Measurements from ENCODE around the gene VPS33B. TPM values are rescaled to one million over a fixed set of nuclear protein-coding genes. Genes with fewer than 3 reads are reported as not detected.
A peak's percentile ranks its signal among the peaks of the same experiment; 100 is the strongest.

The VPS33B gene
- polyA plus RNA-seq, 2 of the 4 experiments (the other 2 are of a cell fraction), result 11.1 to 17.9 TPM

DNA sequence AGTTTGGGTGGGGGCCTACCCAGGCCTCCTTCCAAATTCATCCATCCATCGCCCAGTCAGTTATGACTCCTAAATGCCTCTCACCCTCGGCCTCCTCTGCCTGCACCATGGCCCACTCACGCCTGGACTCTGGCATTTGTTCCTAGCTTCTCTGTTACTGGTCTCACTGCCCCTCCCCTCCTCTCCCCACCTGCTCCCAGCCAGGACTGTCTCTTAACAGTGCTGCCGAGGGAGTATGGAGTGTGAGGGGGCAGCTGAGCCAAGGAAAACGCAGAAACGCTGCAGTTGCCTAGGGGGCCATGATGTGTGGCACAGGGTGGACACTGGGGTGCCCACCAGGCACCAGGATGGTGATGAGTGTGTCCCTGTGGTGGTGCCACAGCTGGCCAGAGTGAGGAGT lies 64.6 kb downstream of the VPS33B start:
- Histone ChIP-seq H3K9me3 (no peaks in the 10 kb centered on the region), H3K27ac (no peak overlapping the region), H3K4me2 (no peak overlapping the region), H3K4me3 (no peak overlapping the region), H3K4me1 (peaks cover 18% of the 10 kb centered on the region)
- no peak for ATAC-seq
- DNase-seq (ENCODE audit: low read depth in 1 of 2, low spot score in 1 of 2), result no peak
- FAIRE-seq, result no peak
- TF ChIP-seq, protein P1, sequence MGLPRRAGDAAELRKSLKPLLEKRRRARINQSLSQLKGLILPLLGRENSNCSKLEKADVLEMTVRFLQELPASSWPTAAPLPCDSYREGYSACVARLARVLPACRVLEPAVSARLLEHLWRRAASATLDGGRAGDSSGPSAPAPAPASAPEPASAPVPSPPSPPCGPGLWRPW (IDR thresholded peaks at IDR 0.05), result no peak
- no peak for TF ChIP-seq HOXB13 (CRISPR knock-in tag; IDR thresholded peaks at IDR 0.05; ENCODE audit: low read depth)
- ChIA-PET POLR2A (interaction anchor here (0.7 kb wide), 1 partner anchor 16 kb away, joined by 3 read pairs; no protein-coding TSS in a partner anchor), CTCF (interaction anchor here (0.6 to 25.4 kb wide), 23 partner anchors 10 to 345 kb away, joined by 3 to 536 read pairs (median 14); partner anchors contain the start of genes BLM, HDDC3, PRC1 and UNC45A)
- 89% methylated on average over 6 of the region's 6 CpGs for WGBS (ENCODE audit: missing lambda C conversion rate)

DNA sequence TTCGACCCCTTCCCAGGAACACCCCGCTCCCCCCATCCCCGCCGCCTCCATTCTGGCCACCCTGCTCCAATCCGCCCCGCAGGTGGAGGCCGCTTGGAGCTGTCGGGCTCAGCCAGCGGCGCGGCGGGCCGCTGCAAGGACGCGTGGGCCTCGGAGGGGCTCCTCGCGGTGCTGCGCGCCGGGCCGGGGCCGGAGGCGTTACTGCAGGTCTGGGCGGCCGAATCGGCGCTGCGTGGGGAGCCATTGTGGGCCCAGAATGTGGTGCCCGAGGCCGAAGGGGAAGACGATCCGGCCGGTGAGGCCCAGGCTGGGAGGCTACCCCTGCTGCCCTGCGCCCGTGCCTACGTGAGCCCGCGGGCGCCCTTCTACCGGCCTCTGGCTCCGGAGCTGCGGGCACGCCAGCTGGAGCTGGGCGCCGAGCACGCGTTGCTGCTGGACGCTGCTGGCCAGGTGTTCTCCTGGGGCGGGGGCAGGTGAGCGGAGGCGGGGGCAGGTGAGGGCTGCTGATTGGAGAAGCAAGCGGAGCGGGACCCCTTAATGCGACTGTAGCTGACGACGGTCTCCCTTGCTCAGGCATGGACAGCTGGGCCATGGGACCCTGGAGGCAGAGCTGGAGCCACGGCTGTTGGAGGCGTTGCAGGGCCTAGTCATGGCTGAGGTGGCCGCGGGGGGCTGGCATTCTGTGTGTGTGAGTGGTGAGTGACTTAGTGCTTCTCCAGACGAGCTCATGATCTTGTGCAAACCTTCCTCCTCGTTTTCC lies 65.2 kb downstream of the VPS33B start:
- no peak for DNase-seq (ENCODE audit: low read depth in 1 of 2, low spot score in 1 of 2)
- no peak for FAIRE-seq
- 93% methylated on average over 49 of the region's 63 CpGs for WGBS (ENCODE audit: missing lambda C conversion rate)
- Histone ChIP-seq H3K4me3 (peak overlapping the region; percentile 83), H3K9me3 (no peaks in the 10 kb centered on the region), H3K27ac (peak overlapping the region; percentile 4 to 95; a peak in 4 of 6 replicates), H3K4me1 (peaks cover 18% of the 10 kb centered on the region), H3K4me2 (peak overlapping the region; percentile 99)
- ChIA-PET CTCF (interaction anchor here (0.6 to 25.4 kb wide), 49 partner anchors 8 to 1116 kb away, joined by 3 to 536 read pairs (median 5); partner anchors contain the start of genes BLM, HDDC3, PRC1 and UNC45A), POLR2A (interaction anchor here (0.7 kb wide), 1 partner anchor 17 kb away, joined by 3 read pairs; no protein-coding TSS in a partner anchor)
- ATAC-seq, result no peak
- TF ChIP-seq RNF2 (IDR thresholded peaks at IDR 0.05; ENCODE audit: borderline replicate concordance, low read depth), result no peak
- TF ChIP-seq HDAC2 (IDR thresholded peaks at IDR 0.05), result no peak
- TF ChIP-seq, protein P2, sequence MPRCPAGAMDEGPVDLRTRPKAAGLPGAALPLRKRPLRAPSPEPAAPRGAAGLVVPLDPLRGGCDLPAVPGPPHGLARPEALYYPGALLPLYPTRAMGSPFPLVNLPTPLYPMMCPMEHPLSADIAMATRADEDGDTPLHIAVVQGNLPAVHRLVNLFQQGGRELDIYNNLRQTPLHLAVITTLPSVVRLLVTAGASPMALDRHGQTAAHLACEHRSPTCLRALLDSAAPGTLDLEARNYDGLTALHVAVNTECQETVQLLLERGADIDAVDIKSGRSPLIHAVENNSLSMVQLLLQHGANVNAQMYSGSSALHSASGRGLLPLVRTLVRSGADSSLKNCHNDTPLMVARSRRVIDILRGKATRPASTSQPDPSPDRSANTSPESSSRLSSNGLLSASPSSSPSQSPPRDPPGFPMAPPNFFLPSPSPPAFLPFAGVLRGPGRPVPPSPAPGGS (IDR thresholded peaks at IDR 0.05), result no peak
- no peak for TF ChIP-seq HOXA7 (CRISPR knock-in tag; IDR thresholded peaks at IDR 0.05)
- TF ChIP-seq GATA3 (IDR thresholded peaks at IDR 0.05; ENCODE audit: borderline replicate concordance), result no peak
- TF ChIP-seq, protein P3, sequence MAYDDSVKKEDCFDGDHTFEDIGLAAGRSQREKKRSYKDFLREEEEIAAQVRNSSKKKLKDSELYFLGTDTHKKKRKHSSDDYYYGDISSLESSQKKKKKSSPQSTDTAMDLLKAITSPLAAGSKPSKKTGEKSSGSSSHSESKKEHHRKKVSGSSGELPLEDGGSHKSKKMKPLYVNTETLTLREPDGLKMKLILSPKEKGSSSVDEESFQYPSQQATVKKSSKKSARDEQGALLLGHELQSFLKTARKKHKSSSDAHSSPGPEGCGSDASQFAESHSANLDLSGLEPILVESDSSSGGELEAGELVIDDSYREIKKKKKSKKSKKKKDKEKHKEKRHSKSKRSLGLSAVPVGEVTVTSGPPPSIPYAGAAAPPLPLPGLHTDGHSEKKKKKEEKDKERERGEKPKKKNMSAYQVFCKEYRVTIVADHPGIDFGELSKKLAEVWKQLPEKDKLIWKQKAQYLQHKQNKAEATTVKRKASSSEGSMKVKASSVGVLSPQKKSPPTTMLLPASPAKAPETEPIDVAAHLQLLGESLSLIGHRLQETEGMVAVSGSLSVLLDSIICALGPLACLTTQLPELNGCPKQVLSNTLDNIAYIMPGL (CRISPR knock-in tag; IDR thresholded peaks at IDR 0.05; ENCODE audit: borderline replicate concordance), result no peak

DNA sequence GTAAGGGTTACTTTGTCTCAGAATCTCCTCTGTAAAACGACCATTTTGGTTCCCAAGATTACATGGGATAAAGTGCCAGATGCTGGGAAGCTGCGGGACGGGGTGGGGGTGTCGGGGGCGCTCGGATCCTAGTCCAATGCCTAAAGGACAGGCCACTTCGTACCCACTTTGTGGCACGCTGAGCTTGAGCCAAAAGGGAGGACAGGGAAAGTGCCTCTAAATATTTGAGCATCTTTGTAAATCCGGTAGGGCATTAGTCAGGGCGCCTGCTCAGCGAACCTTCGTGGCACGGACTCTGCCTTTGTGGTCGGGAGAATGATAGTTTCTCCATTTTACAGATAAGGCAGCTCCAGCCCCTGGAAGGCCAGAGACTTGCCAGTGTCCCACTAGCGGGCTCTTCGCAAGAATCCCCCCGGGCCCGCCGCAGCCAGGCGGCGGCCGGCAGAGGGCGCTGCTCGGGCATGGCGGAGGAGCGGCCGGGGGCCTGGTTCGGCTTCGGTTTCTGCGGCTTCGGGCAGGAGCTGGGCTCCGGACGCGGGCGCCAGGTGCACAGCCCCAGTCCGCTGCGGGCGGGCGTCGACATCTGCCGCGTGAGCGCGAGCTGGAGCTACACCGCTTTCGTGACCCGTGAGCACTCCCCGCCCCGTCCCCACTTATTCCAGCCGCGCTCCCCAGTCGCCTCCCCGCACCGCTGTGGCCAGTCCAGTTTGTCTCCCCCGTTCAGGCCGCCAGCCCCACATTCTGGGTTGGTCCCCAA lies 65.9 kb downstream of the VPS33B start:
- peak; percentile 89 for TF ChIP-seq SMC3 (IDR thresholded peaks at IDR 0.05)
- 0 out of 2 replicates have a peak, but pooled peaks have one; percentile 29 for TF ChIP-seq MYC (IDR thresholded peaks at IDR 0.05; ENCODE audit: borderline replicate concordance, low read length)
- TF ChIP-seq ZSCAN20 (CRISPR knock-in tag; IDR thresholded peaks at IDR 0.05), result no peak
- TF ChIP-seq, protein P4, sequence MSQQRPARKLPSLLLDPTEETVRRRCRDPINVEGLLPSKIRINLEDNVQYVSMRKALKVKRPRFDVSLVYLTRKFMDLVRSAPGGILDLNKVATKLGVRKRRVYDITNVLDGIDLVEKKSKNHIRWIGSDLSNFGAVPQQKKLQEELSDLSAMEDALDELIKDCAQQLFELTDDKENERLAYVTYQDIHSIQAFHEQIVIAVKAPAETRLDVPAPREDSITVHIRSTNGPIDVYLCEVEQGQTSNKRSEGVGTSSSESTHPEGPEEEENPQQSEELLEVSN (IDR thresholded peaks at IDR 0.05; ENCODE audit: borderline replicate concordance, low read depth), result 0 out of 2 replicates have a peak, but pooled peaks have one; percentile 26
- peak; percentile 44 to 69; a peak in 4 of 5 replicates for TF ChIP-seq RAD21 (conservative IDR thresholded peaks at IDR 0.05 in 1 of 2, IDR thresholded peaks at IDR 0.05 in 1 of 2)
- 0 out of 2 replicates have a peak, but pooled peaks have one; percentile 69 for TF ChIP-seq MAZ (IDR thresholded peaks at IDR 0.05; ENCODE audit: borderline replicate concordance, low read depth, low read length)
- TF ChIP-seq, protein P5, sequence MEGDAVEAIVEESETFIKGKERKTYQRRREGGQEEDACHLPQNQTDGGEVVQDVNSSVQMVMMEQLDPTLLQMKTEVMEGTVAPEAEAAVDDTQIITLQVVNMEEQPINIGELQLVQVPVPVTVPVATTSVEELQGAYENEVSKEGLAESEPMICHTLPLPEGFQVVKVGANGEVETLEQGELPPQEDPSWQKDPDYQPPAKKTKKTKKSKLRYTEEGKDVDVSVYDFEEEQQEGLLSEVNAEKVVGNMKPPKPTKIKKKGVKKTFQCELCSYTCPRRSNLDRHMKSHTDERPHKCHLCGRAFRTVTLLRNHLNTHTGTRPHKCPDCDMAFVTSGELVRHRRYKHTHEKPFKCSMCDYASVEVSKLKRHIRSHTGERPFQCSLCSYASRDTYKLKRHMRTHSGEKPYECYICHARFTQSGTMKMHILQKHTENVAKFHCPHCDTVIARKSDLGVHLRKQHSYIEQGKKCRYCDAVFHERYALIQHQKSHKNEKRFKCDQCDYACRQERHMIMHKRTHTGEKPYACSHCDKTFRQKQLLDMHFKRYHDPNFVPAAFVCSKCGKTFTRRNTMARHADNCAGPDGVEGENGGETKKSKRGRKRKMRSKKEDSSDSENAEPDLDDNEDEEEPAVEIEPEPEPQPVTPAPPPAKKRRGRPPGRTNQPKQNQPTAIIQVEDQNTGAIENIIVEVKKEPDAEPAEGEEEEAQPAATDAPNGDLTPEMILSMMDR (IDR thresholded peaks at IDR 0.05), result peak; percentile 98
- no peak for TF ChIP-seq PHF8 (IDR thresholded peaks at IDR 0.05; ENCODE audit: borderline replicate concordance, low read depth)
- TF ChIP-seq, protein P6, sequence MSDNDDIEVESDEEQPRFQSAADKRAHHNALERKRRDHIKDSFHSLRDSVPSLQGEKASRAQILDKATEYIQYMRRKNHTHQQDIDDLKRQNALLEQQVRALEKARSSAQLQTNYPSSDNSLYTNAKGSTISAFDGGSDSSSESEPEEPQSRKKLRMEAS (IDR thresholded peaks at IDR 0.05), result peak; percentile 24; the same call in 1 of the 2 replicates
- no peak for TF ChIP-seq MAFK (IDR thresholded peaks at IDR 0.05; ENCODE audit: partially characterized antibody)
- DNase-seq (ENCODE audit: low read depth in 1 of 2, low spot score in 1 of 2) (peak; percentile 66 to 97), ATAC-seq (peak; percentile 21 to 53; a peak in 5 of 6 replicates), FAIRE-seq (no peak)
- POLR2A ChIA-PET, result interaction anchor here (1.6 kb wide), 1 partner anchor 317 kb away, joined by 3 read pairs; no protein-coding TSS in a partner anchor
- H3K27ac ChIP-seq, result peak overlapping the region; percentile 95 to 98
- no peaks in the 10 kb centered on the region for H3K9me3 ChIP-seq
- CTCF ChIA-PET, result interaction anchor here (0.5 to 25.4 kb wide), 49 partner anchors 8 to 1117 kb away, joined by 3 to 536 read pairs (median 5); partner anchors contain the start of genes BLM, HDDC3, PRC1 and UNC45A
- H3K4me2 ChIP-seq, result peak overlapping the region; percentile 99
- WGBS (ENCODE audit: missing lambda C conversion rate), result 24% methylated on average over 48 of the region's 56 CpGs
- peak overlapping the region; percentile 83 for H3K4me3 ChIP-seq
- H3K4me1 ChIP-seq, result peaks cover 18% of the 10 kb centered on the region
